ENCODE measurements around the gene RAB26.

- TF ChIP-seq EZH2phosphoT487 (IDR thresholded peaks at IDR 0.05; ENCODE audit: insufficient read depth, low read depth) (no peak), EZH2 (IDR thresholded peaks at IDR 0.05; ENCODE audit: insufficient read depth, poor library complexity, severe bottlenecking) (no peak)
Measured at GRCh38 chr16:2143878-2144485, 4.4 kb upstream of the RAB26 start.
